HepG2 (cell line): ENCODE data around the gene TBX6. TPM values are rescaled to one million over a fixed set of nuclear protein-coding genes. Genes with fewer than 3 reads are reported as not detected.

Source experiments
- RELA ChIP-seq: sonication (generic); formaldehyde crosslinking; IDR thresholded peaks from 2 replicates; pipeline ENCODE4 v1.4.0; 2020; ENCODE audit warnings: missing genetic modification reagents
- polyA plus RNA-seq, 8 experiments: library from polyadenylated mRNA; depleted of rRNA in 3 of 8; stranded (reverse) in 7 of 8; unstranded in 1 of 8; fragments of >200 nt; fragmentation: Illumina TruSeq in 4 of 8; extraction: Trizol in 4 of 8; gene quantifications; 2 replicates each; pipeline versions ENCODE4 v1.2.1 to v1.2.3, GENCODE V29; 2011 to 2016; ENCODE audit warnings: low read depth in 4 of 8, missing spikeins in 1 of 8, mixed read lengths in 1 of 8; ENCODE audit not compliant: insufficient read depth in 1 of 8
- total RNA-seq, 5 experiments: library from RNA; depleted of rRNA; stranded (reverse); fragments of >200 nt; fragmentation: Illumina TruSeq; extraction: Trizol; gene quantifications; 2 replicates each; pipeline ENCODE4 v1.2.3, GENCODE V29; 2016; ENCODE audit warnings: low read depth in 1 of 5
- TF ChIP-seq, protein P1 (sequence below): sonication (generic); formaldehyde crosslinking; IDR thresholded peaks from one replicate; pipeline ENCODE4 v1.5.1; 2020; ENCODE audit warnings: mild to moderate bottlenecking, missing genetic modification reagents; ENCODE audit errors: not compliant biosample characterization
- TF ChIP-seq, protein P2 (sequence below): sonication (generic); formaldehyde crosslinking; IDR thresholded peaks from 2 replicates; pipeline ENCODE4 v1.5.1; 2020; ENCODE audit warnings: mild to moderate bottlenecking, missing genetic modification reagents
- TF ChIP-seq, protein P3 (sequence below): sonication (generic); formaldehyde crosslinking; IDR thresholded peaks from 2 replicates; pipeline ENCODE4 v1.8.1; 2023; ENCODE audit warnings: mild to moderate bottlenecking, moderate library complexity, missing genetic modification reagents

TBX6 gene
- total and polyA plus RNA-seq, 2 of the 13 experiments (the other 11 are each of a cell fraction or from before 2014, with no cell fraction given) = 0.24 to 0.42 TPM

DNA sequence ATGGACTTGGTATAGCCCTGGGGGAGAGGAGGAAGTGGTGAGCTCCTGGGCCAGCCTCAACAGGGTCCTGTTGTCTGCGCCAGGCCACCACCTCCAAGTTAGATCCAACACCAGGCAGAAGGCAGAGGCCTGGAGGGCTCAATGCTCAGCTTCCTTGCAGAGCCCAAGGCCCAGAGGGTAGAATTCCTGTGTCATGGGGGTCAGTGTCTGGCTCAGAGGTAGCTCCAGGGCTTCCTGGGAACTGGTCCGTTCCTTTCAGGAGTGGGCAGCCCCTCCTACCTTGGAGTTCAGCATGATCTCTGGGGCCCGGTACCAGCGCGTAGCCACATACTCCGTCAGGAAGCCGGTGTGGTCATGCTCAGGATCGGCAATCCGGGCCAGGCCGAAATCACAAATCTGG, 26.0 kb upstream of the TBX6 start (continued):
- TF ChIP-seq, protein P1, sequence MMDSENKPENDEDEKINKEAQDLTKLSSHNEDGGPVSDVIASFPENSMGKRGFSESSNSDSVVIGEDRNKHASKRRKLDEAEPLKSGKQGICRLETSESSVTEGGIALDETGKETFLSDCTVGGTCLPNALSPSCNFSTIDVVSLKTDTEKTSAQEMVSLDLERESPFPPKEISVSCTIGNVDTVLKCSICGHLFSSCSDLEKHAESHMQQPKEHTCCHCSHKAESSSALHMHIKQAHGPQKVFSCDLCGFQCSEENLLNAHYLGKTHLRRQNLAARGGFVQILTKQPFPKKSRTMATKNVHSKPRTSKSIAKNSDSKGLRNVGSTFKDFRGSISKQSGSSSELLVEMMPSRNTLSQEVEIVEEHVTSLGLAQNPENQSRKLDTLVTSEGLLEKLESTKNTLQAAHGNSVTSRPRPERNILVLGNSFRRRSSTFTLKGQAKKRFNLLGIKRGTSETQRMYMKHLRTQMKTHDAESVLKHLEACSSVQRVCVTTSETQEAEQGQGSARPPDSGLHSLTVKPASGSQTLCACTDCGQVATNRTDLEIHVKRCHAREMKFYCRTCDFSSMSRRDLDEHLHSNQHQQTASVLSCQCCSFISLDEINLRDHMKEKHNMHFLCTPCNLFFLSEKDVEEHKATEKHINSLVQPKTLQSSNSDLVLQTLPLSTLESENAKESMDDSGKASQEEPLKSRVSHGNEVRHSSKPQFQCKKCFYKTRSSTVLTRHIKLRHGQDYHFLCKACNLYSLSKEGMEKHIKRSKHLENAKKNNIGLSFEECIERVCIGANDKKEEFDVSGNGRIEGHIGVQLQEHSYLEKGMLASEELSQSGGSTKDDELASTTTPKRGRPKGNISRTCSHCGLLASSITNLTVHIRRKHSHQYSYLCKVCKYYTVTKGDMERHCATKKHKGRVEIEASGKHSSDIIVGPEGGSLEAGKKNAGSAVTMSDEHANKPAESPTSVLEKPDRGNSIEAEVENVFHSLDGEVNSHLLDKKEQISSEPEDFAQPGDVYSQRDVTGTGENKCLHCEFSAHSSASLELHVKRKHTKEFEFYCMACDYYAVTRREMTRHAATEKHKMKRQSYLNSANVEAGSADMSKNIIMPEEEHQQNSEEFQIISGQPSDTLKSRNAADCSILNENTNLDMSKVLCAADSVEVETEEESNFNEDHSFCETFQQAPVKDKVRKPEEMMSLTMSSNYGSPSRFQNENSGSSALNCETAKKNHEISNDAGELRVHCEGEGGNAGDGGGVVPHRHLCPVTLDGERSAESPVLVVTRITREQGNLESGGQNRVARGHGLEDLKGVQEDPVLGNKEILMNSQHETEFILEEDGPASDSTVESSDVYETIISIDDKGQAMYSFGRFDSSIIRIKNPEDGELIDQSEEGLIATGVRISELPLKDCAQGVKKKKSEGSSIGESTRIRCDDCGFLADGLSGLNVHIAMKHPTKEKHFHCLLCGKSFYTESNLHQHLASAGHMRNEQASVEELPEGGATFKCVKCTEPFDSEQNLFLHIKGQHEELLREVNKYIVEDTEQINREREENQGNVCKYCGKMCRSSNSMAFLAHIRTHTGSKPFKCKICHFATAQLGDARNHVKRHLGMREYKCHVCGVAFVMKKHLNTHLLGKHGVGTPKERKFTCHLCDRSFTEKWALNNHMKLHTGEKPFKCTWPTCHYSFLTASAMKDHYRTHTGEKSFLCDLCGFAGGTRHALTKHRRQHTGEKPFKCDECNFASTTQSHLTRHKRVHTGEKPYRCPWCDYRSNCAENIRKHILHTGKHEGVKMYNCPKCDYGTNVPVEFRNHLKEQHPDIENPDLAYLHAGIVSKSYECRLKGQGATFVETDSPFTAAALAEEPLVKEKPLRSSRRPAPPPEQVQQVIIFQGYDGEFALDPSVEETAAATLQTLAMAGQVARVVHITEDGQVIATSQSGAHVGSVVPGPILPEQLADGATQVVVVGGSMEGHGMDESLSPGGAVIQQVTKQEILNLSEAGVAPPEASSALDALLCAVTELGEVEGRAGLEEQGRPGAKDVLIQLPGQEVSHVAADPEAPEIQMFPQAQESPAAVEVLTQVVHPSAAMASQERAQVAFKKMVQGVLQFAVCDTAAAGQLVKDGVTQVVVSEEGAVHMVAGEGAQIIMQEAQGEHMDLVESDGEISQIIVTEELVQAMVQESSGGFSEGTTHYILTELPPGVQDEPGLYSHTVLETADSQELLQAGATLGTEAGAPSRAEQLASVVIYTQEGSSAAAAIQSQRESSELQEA (CRISPR knock-in tag) = no peak
- TF ChIP-seq, protein P2, sequence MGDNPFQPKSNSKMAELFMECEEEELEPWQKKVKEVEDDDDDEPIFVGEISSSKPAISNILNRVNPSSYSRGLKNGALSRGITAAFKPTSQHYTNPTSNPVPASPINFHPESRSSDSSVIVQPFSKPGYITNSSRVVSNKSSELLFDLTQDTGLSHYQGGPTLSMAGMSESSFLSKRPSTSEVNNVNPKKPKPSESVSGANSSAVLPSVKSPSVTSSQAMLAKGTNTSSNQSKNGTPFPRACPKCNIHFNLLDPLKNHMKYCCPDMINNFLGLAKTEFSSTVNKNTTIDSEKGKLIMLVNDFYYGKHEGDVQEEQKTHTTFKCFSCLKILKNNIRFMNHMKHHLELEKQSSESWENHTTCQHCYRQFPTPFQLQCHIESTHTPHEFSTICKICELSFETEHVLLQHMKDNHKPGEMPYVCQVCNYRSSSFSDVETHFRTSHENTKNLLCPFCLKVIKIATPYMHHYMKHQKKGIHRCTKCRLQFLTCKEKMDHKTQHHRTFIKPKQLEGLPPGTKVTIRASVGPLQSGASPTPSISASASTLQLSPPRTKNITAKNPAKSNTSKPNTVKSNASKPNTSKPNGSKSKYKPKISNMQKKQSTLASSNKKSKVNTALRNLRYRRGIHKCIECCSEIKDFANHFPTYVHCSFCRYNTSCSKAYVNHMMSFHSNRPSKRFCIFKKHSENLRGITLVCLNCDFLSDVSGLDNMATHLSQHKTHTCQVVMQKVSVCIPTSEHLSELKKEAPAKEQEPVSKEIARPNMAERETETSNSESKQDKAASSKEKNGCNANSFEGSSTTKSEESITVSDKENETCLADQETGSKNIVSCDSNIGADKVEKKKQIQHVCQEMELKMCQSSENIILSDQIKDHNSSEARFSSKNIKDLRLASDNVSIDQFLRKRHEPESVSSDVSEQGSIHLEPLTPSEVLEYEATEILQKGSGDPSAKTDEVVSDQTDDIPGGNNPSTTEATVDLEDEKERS (CRISPR knock-in tag) = no peak
- TF ChIP-seq, protein P3, sequence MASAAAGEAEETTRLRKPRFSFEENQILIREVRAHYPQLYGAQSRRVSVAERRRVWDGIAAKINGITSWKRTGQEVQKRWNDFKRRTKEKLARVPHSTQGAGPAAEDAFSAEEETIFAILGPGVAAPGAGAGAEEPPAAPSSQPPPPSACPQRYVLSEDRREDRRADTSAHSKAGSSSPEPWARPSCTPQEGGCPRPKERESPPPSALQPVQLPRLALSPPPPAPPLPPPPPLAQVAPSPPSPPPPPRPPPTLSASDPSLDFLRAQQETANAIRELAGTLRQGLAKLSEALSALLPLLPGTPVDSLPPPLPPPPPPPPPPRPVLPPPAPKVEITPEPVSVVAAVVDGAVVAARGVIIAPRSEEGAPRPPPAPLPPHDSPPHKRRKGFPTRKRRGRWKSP = no peak
- no peak for TF ChIP-seq RELA (CRISPR knock-in tag)
